ENCODE results near the gene SEMA3A.
"Not testable (repeated sequence)": the region's sequence is repeated elsewhere in the genome, so short reads cannot be mapped to it uniquely, and the experiment has no call there.

SEMA3A gene

DNA sequence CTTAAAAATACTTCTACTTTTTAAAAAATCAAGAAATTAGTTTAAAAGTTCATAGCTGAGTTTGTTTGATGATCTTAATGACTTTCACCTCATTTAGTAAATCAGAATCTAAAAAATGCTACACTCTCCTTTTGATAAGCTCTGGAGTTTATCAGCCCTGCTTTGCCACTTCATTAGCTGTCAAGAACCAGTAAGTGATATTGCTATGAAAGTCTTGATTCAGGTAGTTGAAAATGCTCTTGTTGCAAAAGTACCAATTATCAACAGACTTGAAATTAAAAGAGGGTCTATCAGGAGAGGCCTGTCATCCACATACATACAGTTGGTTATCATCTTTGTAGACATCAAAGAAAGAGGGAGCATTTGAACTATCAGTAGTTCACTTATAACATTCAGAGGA is 41.6 kb downstream of the SEMA3A start:
- no peak for DNase-seq (ENCODE audit: low spot score)

- DNase-seq (ENCODE audit: low spot score) = not testable (repeated sequence)
Measured at GRCh38 chr7:84150370-84150769, 44.2 kb downstream of the SEMA3A start.

DNA sequence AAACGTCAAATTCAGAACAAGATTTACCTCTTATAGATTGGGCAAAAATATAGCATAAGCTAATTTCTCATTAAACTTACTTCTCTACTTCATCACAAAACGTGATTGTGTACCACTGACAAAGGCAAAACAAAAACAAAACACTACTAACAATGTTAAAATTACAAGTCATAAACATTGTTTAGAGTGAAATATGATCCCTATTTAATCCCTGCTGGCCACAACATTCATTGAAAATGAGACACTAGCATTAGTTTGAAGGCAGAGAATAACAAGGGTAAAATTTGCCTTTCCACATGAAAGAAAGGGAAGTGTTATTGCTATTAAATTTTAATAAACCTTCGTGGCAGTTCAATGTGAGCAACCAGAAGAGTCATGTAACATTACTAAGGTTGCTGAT is 45.0 kb downstream of the SEMA3A start:
- no peak for DNase-seq (ENCODE audit: low spot score)

DNA sequence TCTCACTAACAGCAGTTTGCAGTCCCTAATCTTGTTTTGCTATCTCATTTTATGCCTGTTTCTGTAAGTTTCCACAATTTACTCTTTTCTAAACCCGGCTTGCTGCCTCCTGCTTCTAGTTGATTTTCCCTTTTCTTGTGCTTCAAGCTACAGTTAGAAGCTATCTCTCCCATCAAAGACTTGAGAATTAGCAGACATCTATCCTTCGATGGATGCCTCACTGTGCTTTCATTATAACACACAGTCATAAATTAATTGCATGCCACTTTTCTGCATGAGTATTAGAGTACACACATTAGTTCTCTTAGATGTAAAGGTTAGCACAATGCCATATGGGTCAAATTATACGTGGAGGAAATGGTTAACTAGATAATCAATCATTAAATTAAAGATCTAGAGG is 48.7 kb downstream of the SEMA3A start:
- no peak for DNase-seq (ENCODE audit: low spot score)

DNA sequence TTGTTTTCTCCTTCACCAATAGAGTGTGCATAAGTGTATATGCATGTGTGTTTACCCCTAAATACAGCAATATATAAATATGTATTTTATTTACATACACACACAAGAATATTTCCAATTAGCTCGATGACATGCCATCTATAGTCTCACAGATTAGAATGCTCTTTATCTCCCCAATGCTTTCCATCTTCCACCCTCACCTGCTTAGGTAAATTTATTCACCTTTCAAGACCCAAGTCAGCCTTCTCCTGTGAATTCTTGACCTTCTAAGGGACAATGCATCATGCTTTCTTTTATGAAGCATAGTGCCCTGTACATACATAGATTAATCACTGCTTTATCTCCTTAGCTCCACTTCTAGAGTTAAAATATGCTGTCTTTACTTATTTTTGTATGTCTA is 49.7 kb downstream of the SEMA3A start:
- DNase-seq (ENCODE audit: low spot score) = no peak

DNA sequence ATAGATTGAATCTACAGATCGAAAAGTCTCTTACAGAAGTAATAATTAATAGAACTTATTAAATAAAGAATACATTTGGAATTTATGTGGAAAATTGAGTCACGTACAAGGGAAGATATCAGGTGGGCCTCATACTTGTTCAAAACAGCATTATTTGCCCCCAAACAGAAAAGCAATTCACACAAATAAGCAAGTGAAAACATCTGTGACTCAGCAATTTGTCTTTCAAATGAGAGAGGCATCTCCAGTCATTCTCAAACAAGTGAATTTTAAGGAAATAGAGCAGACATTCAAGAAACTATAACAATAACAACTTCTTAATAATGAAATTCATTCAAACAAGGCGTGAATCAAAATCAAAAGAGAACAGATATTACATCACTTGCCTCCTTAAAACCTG is 50.1 kb downstream of the SEMA3A start:
- DNase-seq (ENCODE audit: low spot score) = no peak

GRCh38 chr7:84142726-84143125 is 51.9 kb downstream of the SEMA3A start:
- no peak for DNase-seq (ENCODE audit: low spot score)

DNA sequence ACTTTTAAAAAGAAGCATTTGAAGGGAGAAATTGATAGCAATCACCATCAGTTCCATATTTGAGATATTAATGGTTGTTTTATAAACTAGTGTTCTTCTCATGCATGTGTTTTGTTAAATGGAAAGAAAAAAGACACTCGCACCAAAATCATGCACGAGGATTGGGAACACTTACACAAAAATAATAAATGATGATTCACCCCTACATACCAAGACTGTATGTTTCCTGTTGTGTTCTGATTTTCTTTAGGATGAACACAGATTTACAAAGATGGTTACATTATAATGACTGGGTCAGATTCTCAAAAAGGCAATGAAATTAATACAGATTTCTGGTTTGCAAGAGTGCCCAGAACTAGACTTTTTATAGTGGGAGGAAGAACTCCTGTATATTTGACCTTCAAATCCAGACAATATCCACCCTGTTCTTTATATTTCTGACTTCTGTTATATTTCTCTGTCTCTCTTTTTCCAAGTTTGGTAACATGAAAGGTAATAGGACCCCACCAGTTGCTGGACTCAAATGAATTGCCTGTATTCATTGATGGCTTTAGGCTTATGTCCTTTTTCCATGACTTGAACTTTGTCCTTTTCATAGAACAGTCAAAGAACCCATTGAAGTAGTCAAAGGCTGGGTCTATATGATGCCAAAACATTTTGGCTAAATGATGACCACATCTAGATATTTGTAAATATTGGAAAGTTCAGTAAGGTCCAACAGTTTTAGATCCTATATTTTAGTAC is 54.4 kb downstream of the SEMA3A start:
- no peak for DNase-seq (ENCODE audit: low spot score)

- no peak for DNase-seq (ENCODE audit: low spot score)
Measured at GRCh38 chr7:84138411-84138810, 56.2 kb downstream of the SEMA3A start.

- no peak for DNase-seq (ENCODE audit: low spot score)
Measured at GRCh38 chr7:84137812-84138211, 56.8 kb downstream of the SEMA3A start.

DNA sequence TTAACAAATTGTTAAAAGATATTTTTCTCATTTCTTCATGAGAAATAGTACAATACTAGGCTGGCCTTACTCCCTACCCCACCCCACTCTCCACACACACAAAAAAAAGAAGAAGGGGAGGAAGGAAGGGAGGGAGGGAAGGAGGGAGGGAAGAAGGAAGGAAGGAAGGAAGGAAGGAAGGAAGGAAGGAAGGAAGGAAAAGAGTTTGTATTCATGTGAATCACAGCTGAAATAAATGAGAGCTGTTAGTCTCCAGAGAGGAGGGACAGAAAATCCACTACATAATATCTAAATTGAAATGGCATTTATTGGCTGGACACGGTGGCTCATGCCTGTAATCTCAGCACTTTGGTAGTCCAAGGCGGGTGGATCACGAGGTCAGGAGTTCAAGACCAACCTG is 57.8 kb downstream of the SEMA3A start:
- no peak for DNase-seq (ENCODE audit: low spot score)

DNA sequence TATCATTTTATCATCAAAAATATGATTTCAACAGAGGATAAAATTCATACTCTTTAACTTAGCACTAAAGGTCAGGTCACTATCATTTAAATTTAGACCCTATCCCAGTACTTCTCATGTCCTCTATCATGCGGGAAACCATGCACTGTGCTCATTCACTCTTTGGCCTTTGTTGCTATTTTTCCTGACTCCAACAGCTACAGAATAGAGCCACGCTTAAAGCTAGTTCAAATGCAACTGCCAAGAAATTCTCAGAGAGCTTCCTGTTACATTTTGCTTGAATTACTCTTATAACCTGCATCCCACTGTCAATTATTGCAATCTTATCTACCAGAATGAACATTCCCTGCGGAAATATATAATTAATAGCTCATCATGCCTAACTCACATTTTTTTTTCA is 58.3 kb downstream of the SEMA3A start:
- DNase-seq (ENCODE audit: low spot score) = no peak

- no peak for DNase-seq (ENCODE audit: low spot score)
Measured at GRCh38 chr7:84134169-84134568, 60.4 kb downstream of the SEMA3A start.

GRCh38 chr7:84125654-84126053 is 68.9 kb downstream of the SEMA3A start:
- DNase-seq (ENCODE audit: low spot score) = no peak

DNA sequence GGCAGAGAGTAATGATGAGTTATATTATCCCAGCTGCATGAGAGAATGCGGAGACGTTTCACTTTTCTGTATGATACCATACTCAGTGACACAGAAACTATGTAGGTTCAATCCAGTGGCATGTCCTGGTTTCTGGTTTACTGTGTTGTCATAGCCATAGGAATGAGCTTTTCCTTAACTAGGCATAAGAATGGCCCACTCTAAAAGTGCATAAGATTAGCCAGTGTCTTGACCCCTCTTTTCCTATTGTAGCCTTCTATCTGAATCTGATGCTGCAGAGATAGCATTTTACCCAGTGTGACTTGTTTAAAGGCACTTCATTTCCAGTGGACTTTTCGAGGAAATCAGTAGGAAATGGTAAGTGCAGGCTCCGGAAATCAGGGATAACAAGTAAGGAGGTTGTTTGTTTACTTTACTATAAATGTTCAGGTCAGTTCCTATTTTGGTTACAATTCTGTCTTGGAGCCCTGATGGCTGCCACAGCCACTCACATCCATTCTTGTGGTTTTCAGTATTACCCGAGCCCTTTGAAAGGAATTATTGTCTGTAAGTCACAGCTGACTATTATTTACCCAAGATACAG is 70.5 kb downstream of the SEMA3A start:
- DNase-seq (ENCODE audit: low spot score) = no peak

DNA sequence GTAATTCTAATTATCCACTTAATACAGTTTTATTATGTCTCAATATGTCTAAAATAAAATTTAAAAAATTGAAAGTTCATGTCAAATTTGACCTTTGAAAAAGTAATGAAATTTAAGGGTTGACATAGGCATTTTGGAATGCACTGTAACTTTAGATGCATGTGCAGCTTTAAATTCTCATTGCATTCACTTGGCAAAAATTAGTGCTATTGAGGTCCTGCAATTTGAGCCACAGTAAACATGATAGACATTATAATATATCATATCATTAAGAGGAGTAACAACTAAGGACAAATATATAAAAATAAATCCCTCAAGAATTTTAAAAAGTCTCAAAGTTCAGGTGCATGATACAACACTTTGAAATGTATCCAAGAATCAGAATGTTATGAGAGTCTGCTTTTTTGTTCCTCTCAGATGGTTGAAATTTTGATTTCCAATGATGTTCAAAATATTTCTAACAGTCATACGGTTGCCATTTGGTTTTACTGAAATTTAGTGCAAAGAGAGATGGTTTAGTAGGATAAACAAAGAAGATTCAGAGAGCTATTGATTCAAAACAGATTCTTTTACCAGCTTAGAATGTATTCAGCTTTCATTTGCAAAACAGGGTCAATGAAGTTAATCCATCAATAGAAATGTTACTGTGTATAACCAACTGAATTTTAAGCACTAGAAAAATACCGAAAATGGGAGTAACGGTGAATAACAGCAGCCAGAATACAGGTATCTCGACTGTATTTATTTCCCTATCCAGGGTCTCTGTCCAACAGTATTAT is 71.8 kb downstream of the SEMA3A start:
- no peak for DNase-seq (ENCODE audit: low spot score)

GRCh38 chr7:84117304-84117703 is 77.3 kb downstream of the SEMA3A start:
- DNase-seq (ENCODE audit: low spot score) = no peak

DNA sequence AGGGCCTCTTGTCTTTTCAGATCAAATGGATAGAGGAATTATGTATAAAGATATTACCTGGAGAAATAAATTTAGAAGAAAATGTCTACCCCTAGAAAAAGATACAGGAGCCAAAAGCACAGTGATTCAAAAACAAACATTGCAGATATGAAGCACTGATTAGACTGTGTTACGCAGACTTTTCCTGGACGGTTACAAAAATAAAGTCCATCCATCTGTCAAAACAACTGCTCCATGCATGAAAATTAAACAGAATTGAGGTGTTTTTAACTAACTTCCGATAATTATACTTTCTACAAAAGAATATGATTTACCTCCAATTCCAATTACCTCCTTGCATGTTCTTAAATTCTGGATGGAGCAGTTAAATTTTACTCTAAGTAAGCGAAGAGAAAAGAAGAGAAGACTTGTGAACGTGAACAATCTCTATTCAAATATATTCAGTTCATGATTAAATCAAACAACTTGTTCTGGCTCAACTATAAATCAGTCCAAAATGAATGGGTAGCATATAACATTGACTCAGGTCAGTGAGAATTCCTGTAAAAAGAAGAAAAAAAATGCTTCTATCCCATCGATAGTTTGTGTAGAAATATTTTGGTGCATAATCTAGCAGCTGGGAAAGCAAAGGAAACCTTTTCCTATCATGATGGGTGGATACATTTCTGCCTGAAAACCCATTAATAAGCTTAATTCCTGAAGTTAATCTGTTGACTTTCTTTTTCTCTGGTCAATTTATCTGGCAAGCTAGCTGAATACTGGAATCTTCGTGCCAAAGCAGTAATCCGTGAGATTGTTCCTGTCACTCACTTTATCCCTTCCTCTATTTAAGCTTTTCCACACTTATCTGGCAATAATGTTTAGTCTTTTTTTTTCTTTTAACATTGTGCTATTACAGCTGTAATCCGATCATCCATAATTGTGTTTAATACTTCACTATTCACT is 80.4 kb downstream of the SEMA3A start:
- DNase-seq (ENCODE audit: low spot score) = no peak

GRCh38 chr7:84113286-84113685 is 81.3 kb downstream of the SEMA3A start:
- no peak for DNase-seq (ENCODE audit: low spot score)

DNA sequence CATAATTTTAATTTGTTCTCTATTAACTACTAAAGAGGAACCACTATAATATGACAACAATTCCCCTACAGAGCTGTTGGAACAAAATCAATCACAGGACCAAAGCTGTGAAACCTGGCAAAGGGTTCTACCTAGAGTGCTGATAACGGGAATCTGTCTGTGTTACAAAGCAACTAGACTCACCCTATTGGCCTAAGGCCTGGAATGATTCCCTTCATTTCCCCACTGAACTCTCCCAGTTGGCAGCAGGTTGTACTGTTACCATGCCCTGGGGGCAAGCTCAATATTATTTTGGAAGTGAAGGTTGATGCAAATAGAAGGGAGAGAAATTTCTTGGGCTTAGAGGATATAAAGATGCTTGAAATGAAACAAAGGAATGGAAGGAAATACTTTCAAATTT is 81.8 kb downstream of the SEMA3A start:
- DNase-seq (ENCODE audit: low spot score) = no peak

- no peak for DNase-seq (ENCODE audit: low spot score)
Measured at GRCh38 chr7:84111842-84112241, 82.7 kb downstream of the SEMA3A start.

- no peak for DNase-seq (ENCODE audit: low spot score)
Measured at GRCh38 chr7:84110400-84110799, 84.2 kb downstream of the SEMA3A start.

Data from hematopoietic multipotent progenitor cell treated with erythropoietin and hydrocortisone succinate and interleukin-3 and kit ligand, for 15 days (in vitro differentiated cells).